Endodermal cell (in vitro differentiated cells): ENCODE data around the gene NME7. TPM values are rescaled to one million over a fixed set of nuclear protein-coding genes. Genes with fewer than 3 reads are reported as not detected.

ENCODE experiments used
- DNase-seq: peaks from one replicate; pipeline ENCODE4 v3.0.0-alpha.2; 2017
- H3K27ac ChIP-seq: 2 replicates; pipeline ENCODE4 v1.5.1; 2013; ENCODE audit warnings: mild to moderate bottlenecking, low read depth, low read length, moderate library complexity
- H3K27me3 ChIP-seq: 2 replicates; pipeline ENCODE4 v1.6.1; 2013; ENCODE audit warnings: mild to moderate bottlenecking, low read length, moderate library complexity; ENCODE audit not compliant: insufficient read depth, control insufficient read depth, poor library complexity, severe bottlenecking
- H3K36me3 ChIP-seq: 2 replicates; pipeline ENCODE4 v1.7.0; 2013; ENCODE audit warnings: mild to moderate bottlenecking, low read length, moderate library complexity; ENCODE audit not compliant: control insufficient read depth, insufficient read depth
- H3K4me1 ChIP-seq: one replicate; pipeline ENCODE4 v1.7.0; 2013; ENCODE audit warnings: low read length; ENCODE audit not compliant: control insufficient read depth, insufficient read depth
- H3K4me3 ChIP-seq: 2 replicates; pipeline ENCODE4 v1.5.1; 2013; ENCODE audit warnings: mild to moderate bottlenecking, low read length, moderate library complexity
- H3K9ac ChIP-seq: 2 replicates; pipeline ENCODE4 v1.6.1; 2013; ENCODE audit warnings: mild to moderate bottlenecking, low read length, moderate library complexity; ENCODE audit not compliant: poor library complexity, severe bottlenecking; ENCODE audit errors: extremely low read depth
- H3K9me3 ChIP-seq: 2 replicates; pipeline ENCODE4 v1.6.1; 2013; ENCODE audit warnings: mild to moderate bottlenecking, low read length, moderate library complexity; ENCODE audit not compliant: control insufficient read depth
- H3K27ac Mint-ChIP-seq: 2 replicates; pipeline ENCODE4 v1.8.0; 2020; ENCODE audit warnings: mixed read lengths
- H3K27me3 Mint-ChIP-seq: 2 replicates; pipeline ENCODE4 v1.8.0; 2021; ENCODE audit warnings: mild to moderate bottlenecking, mixed read lengths; ENCODE audit not compliant: insufficient read depth
- H3K36me3 Mint-ChIP-seq: 2 replicates; pipeline ENCODE4 v1.8.0; 2020; ENCODE audit warnings: low read depth, mixed read lengths
- H3K4me1 Mint-ChIP-seq: 2 replicates; pipeline ENCODE4 v1.8.0; 2020; ENCODE audit warnings: mixed read lengths
- H3K4me3 Mint-ChIP-seq: 2 replicates; pipeline ENCODE4 v1.8.0; 2020; ENCODE audit warnings: mild to moderate bottlenecking, moderate library complexity, mixed read lengths
- H3K9me3 Mint-ChIP-seq: 2 replicates; pipeline ENCODE4 v1.8.0; 2020; ENCODE audit warnings: mild to moderate bottlenecking, mixed read lengths
- WGBS, 2 experiments: methylation state at CpG; one replicate each; pipeline versions ENCODE4 v1.1.5 to v1.1.7; 2013; ENCODE audit warnings: missing lambda C conversion rate in 2 of 2, mixed read lengths in 1 of 2; ENCODE audit not compliant: insufficient coverage in 1 of 2, insufficient read length in 1 of 2; 5-methylcytosine and 5-hydroxymethylcytosine counted together
- total RNA-seq, 2 donors: library from RNA; stranded (reverse); fragmentation: NEBNext Ultra II Directional in 1 of 2; extraction: Animal tissue kit (Norgen Biotek cat#: 25700) in 1 of 2; gene quantifications; 2 replicates in 1 of 2; 3 replicates in 1 of 2; pipeline ENCODE4 v1.2.1, GENCODE V29; 2021
- TF ChIP-seq, protein P1 (sequence below): fragments of 200-600 bp; sonication (generic); conservative IDR thresholded peaks from 2 replicates; pipeline ENCODE4 v1.5.0; 2021; ENCODE audit warnings: antibody characterized with exemption, mild to moderate bottlenecking

Gene NME7
- total RNA-seq, 2 donors from 2014 or later: 28.1 to 32.3 TPM

DNA sequence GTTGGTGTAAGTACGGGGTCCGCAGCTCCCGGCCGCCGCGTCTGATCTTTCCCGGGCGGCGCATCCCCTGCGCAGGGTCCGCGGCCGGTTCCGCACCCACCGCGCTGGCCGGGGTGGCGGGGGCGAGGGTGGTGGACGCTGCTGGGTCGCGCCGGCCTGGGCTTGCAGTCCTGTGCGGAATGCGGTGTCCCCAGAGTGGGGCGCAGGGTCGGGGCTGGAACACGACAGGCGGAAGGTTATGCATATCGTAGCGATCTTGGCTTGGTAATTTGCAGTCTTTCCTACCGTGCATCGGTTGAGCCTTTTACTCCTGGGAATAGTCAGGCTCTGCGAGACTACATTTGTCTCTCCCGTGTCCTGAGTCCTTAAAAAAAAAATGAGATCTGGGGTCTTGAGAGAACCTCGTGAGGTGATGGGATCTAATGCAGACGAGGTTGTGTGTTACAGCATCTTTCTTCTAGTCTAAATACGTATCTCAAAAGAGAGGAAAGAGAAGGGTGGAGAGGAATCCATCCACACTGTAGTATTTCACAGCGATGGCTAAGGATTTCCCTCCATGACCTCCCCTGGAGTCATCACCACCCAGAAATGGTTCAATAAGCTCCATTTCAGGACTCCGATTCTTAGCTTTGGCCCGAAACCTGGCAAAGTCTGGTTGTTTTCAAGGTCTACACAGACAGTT, 260.5 kb downstream of the NME7 start:
- H3K4me1 Mint-ChIP-seq: peaks cover 48% of the 10 kb centered on the region
- peaks cover 11% of the 10 kb centered on the region for H3K4me1 ChIP-seq

DNA sequence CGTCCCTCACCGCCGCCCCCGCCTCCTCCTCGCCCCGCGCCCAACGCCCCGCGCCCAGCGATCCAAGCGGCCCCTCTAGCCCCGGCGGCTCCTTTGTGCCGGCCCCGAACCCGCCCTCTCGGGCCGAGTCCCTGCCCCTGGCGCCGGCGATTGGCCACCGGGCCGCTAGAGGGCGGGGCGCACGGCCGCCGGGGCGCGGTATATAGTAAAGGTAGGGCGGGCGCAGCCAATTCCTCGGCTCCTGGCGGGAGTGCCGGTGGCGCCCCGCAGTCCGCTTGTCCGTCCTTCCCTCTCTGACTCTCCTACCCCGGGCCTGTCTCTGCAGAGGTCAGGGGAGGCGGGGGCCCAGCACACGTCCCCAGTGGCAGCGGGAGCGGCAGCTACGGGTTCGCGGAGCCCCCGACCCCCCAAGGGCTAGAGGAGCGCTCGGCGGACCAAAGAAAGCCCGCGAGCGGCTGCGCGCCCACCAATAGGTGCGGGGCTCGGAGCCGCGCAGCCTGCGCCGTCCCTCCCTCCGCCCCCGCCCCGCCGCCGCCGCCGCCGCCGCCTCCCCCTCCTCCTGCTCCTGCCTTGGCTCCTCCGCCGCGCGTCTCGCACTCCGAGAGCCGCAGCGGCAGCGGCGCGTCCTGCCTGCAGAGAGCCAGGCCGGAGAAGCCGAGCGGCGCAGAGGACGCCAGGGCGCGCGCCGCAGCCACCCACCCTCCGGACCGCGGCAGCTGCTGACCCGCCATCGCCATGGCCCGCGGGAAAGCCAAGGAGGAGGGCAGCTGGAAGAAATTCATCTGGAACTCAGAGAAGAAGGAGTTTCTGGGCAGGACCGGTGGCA, 261.3 kb downstream of the NME7 start, which contains the start of gene ATP1B1:
Gene ATP1B1, plus strand, starts transcription at position 596 of the 826 bp plus-strand sequence. Its CDS starts 140 bp downstream, at position 736.
- Histone ChIP-seq H3K36me3 (peaks cover 3% of the 10 kb centered on the region), H3K4me3 (peak within 1 kb of the TSS; percentile 99), H3K9ac (peak within 1 kb of the TSS; percentile 81), H3K9me3 (no peaks in the 10 kb centered on the region), H3K27me3 (peaks cover 20% of the 10 kb centered on the region), H3K27ac (peak within 1 kb of the TSS; percentile 96), H3K4me1 (peaks cover 10% of the 10 kb centered on the region)
- H3K9me3 Mint-ChIP-seq: no peaks in the 10 kb centered on the region
- H3K4me3 Mint-ChIP-seq: peak within 1 kb of the TSS; percentile 76
- DNase-seq: peak; percentile 97
- peaks cover under 1% of the 10 kb centered on the region for H3K36me3 Mint-ChIP-seq
- TF ChIP-seq, protein P1, sequence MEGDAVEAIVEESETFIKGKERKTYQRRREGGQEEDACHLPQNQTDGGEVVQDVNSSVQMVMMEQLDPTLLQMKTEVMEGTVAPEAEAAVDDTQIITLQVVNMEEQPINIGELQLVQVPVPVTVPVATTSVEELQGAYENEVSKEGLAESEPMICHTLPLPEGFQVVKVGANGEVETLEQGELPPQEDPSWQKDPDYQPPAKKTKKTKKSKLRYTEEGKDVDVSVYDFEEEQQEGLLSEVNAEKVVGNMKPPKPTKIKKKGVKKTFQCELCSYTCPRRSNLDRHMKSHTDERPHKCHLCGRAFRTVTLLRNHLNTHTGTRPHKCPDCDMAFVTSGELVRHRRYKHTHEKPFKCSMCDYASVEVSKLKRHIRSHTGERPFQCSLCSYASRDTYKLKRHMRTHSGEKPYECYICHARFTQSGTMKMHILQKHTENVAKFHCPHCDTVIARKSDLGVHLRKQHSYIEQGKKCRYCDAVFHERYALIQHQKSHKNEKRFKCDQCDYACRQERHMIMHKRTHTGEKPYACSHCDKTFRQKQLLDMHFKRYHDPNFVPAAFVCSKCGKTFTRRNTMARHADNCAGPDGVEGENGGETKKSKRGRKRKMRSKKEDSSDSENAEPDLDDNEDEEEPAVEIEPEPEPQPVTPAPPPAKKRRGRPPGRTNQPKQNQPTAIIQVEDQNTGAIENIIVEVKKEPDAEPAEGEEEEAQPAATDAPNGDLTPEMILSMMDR: peak; percentile 62
- 0% methylated on average over 13 to 85 of the region's 100 CpGs for WGBS, 2 experiments
- H3K4me1 Mint-ChIP-seq: peaks cover 48% of the 10 kb centered on the region
- peak within 1 kb of the TSS; percentile 90 for H3K27ac Mint-ChIP-seq
- H3K27me3 Mint-ChIP-seq: no peaks in the 10 kb centered on the region

More for the DNA sequence above, 260.5 kb downstream of the NME7 start:
- Histone ChIP-seq H3K4me3 (peak overlapping the region; percentile 99), H3K9ac (peak overlapping the region; percentile 81), H3K9me3 (no peaks in the 10 kb centered on the region), H3K36me3 (peaks cover 10% of the 10 kb centered on the region), H3K27me3 (peaks cover 20% of the 10 kb centered on the region), H3K27ac (peak overlapping the region; percentile 89)
- peak; percentile 74 for DNase-seq
- Mint-ChIP-seq H3K27me3 (no peaks in the 10 kb centered on the region), H3K9me3 (no peaks in the 10 kb centered on the region), H3K27ac (peak overlapping the region; percentile 88), H3K36me3 (peaks cover 9% of the 10 kb centered on the region), H3K4me3 (peak overlapping the region; percentile 76)
- 0 to 1% methylated on average over 14 to 41 of the region's 41 CpGs for WGBS, 2 experiments
- TF ChIP-seq, protein P1: no peak

GRCh38 chr1:169105434-169106094, 262.0 kb downstream of the NME7 start:
- H3K27me3 Mint-ChIP-seq: no peaks in the 10 kb centered on the region
- no peaks in the 10 kb centered on the region for H3K36me3 Mint-ChIP-seq
- peak overlapping the region; percentile 75 for H3K4me3 ChIP-seq
- H3K27me3 ChIP-seq: peaks cover 20% of the 10 kb centered on the region
- TF ChIP-seq, protein P1: no peak
- 4 to 6% methylated on average over 3 to 47 of the region's 47 CpGs for WGBS, 2 experiments
- no peaks in the 10 kb centered on the region for H3K9me3 ChIP-seq
- DNase-seq: peak; percentile 92
- peak overlapping the region; percentile 96 for H3K27ac ChIP-seq
- no peaks in the 10 kb centered on the region for H3K9me3 Mint-ChIP-seq
- peaks cover 8% of the 10 kb centered on the region for H3K4me1 ChIP-seq
- H3K9ac ChIP-seq: peak overlapping the region; percentile 19
- H3K4me1 Mint-ChIP-seq: peaks cover 49% of the 10 kb centered on the region
- peak overlapping the region; percentile 76 for H3K4me3 Mint-ChIP-seq
- peak overlapping the region; percentile 37 for H3K27ac Mint-ChIP-seq
- no peaks in the 10 kb centered on the region for H3K36me3 ChIP-seq
